Trophoblast cell (in vitro differentiated cells and primary cell): Measurements from ENCODE around the gene DAAM1.

Experiments
- DNase-seq, 2 donors: peaks; one replicate each; pipeline ENCODE4 v3.0.0-alpha.2; 2016
- H2AFZ ChIP-seq: 2 replicates; pipeline ENCODE4 v1.6.1; 2013; ENCODE audit warnings: low read length, moderate library complexity, mild to moderate bottlenecking; ENCODE audit not compliant: insufficient read depth, poor library complexity
- H2AK5ac ChIP-seq: 2 replicates; pipeline ENCODE4 v1.6.1; 2013; ENCODE audit warnings: mild to moderate bottlenecking, low read length
- H2BK120ac ChIP-seq: 2 replicates; pipeline ENCODE4 v1.6.1; 2013; ENCODE audit warnings: low read length, mild to moderate bottlenecking, moderate library complexity; ENCODE audit not compliant: insufficient read depth, poor library complexity
- H2BK12ac ChIP-seq: 2 replicates; pipeline ENCODE4 v1.6.1; 2013; ENCODE audit warnings: mild to moderate bottlenecking, low read length, moderate library complexity
- H2BK5ac ChIP-seq: 2 replicates; pipeline ENCODE4 v1.6.1; 2013; ENCODE audit warnings: low read length, low read depth, moderate library complexity, mild to moderate bottlenecking; ENCODE audit not compliant: poor library complexity
- H3K14ac ChIP-seq: 2 replicates; pipeline ENCODE4 v1.6.1; 2013; ENCODE audit warnings: mild to moderate bottlenecking, low read length
- H3K18ac ChIP-seq: 2 replicates; pipeline ENCODE4 v1.6.1; 2013; ENCODE audit warnings: mild to moderate bottlenecking, low read length
- H3K23ac ChIP-seq: 2 replicates; pipeline ENCODE4 v1.6.1; 2013; ENCODE audit warnings: low read length
- H3K27ac ChIP-seq: 2 replicates; pipeline ENCODE4 v1.5.1; 2013; ENCODE audit warnings: low read depth, mild to moderate bottlenecking, inconsistent platforms, low read length, moderate library complexity
- H3K27me3 ChIP-seq: 2 replicates; pipeline ENCODE4 v1.6.1; 2013; ENCODE audit warnings: inconsistent platforms, mild to moderate bottlenecking, low read length, moderate library complexity; ENCODE audit not compliant: insufficient read depth
- H3K36me3 ChIP-seq, 2 experiments: 1 replicate in 1 of 2; 2 replicates in 1 of 2; pipeline ENCODE4 v1.6.1; 2013; ENCODE audit warnings: low read length in 2 of 2, mild to moderate bottlenecking in 2 of 2, moderate library complexity in 1 of 2; ENCODE audit not compliant: insufficient read depth in 2 of 2, control insufficient read depth in 1 of 2
- H3K4ac ChIP-seq: 2 replicates; pipeline ENCODE4 v1.6.1; 2013; ENCODE audit warnings: low read depth, mild to moderate bottlenecking, low read length, moderate library complexity
- H3K4me1 ChIP-seq, 2 experiments: 1 replicate in 1 of 2; 2 replicates in 1 of 2; pipeline ENCODE4 v1.6.1; 2013; ENCODE audit warnings: low read length in 2 of 2, mild to moderate bottlenecking in 2 of 2, moderate library complexity in 1 of 2; ENCODE audit not compliant: insufficient read depth in 2 of 2, control insufficient read depth in 1 of 2
- H3K4me2 ChIP-seq: 2 replicates; pipeline ENCODE4 v1.6.1; 2013; ENCODE audit warnings: inconsistent platforms, mild to moderate bottlenecking, low read length, moderate library complexity
- H3K4me3 ChIP-seq: 2 replicates; pipeline ENCODE4 v1.5.1; 2013; ENCODE audit warnings: mild to moderate bottlenecking, low read depth, low read length, inconsistent platforms
- H3K79me1 ChIP-seq: one replicate; pipeline ENCODE4 v1.6.1; 2013; ENCODE audit warnings: low read length
- H3K79me2 ChIP-seq: 2 replicates; pipeline ENCODE4 v1.6.1; 2013; ENCODE audit warnings: low read length, mild to moderate bottlenecking; ENCODE audit not compliant: control insufficient read depth, insufficient read depth, poor library complexity
- H3K9ac ChIP-seq: 2 replicates; pipeline ENCODE4 v1.6.1; 2013; ENCODE audit warnings: mild to moderate bottlenecking, low read length
- H3K9me3 ChIP-seq: 2 replicates; pipeline ENCODE4 v1.6.1; 2013; ENCODE audit warnings: low read depth, mild to moderate bottlenecking, control low read depth, inconsistent platforms, low read length; ENCODE audit not compliant: insufficient read depth
- H4K12ac ChIP-seq: 2 replicates; pipeline ENCODE4 v1.6.1; 2013; ENCODE audit warnings: low read depth, mild to moderate bottlenecking, low read length, moderate library complexity
- H4K8ac ChIP-seq: 2 replicates; pipeline ENCODE4 v1.6.1; 2013; ENCODE audit warnings: low read depth, mild to moderate bottlenecking, low read length, moderate library complexity
- H4K91ac ChIP-seq: one replicate; pipeline ENCODE4 v1.6.1; 2013; ENCODE audit warnings: low read depth, mild to moderate bottlenecking, low read length, moderate library complexity
- WGBS: extraction: QIAGEN DNeasy Blood & Tissue Kit; methylation state at CpG from one replicate; pipeline ENCODE4 v1.1.7; 2013; ENCODE audit warnings: missing lambda C conversion rate; ENCODE audit not compliant: insufficient read length, insufficient coverage; ENCODE audit errors: extremely low coverage; 5-methylcytosine and 5-hydroxymethylcytosine counted together

Gene DAAM1

GRCh38 chr14:59155886-59156285 lies 32.6 kb upstream of the DAAM1 start:
- WGBS = no CpG with 5 or more reads among the region's 3 CpGs

GRCh38 chr14:59159169-59159568 lies 29.3 kb upstream of the DAAM1 start:
- no peak overlapping the region for H3K27ac ChIP-seq
- no peaks in the 10 kb centered on the region for H3K36me3 ChIP-seq
- no peak overlapping the region for H3K4ac ChIP-seq
- no peak overlapping the region for H2BK12ac ChIP-seq
- H3K23ac ChIP-seq = no peak overlapping the region
- H3K27me3 ChIP-seq = no peaks in the 10 kb centered on the region
- H4K8ac ChIP-seq = no peak overlapping the region
- H3K4me1 ChIP-seq = peaks cover 0 to 3% of the 10 kb centered on the region in 2 experiments
- no CpG with 5 or more reads among the region's 1 CpG for WGBS
- H3K4me2 ChIP-seq = no peak overlapping the region
- no peak overlapping the region for H4K12ac ChIP-seq
- no peak overlapping the region for H2BK5ac ChIP-seq
- no peak overlapping the region for H3K18ac ChIP-seq
- DNase-seq = no peak
- no peak overlapping the region for H2AFZ ChIP-seq
- H3K9me3 ChIP-seq = no peaks in the 10 kb centered on the region
- H3K9ac ChIP-seq = no peak overlapping the region
- no peaks in the 10 kb centered on the region for H3K79me2 ChIP-seq
- H3K79me1 ChIP-seq = peaks cover 1% of the 10 kb centered on the region
- no peak overlapping the region for H2AK5ac ChIP-seq
- no peak overlapping the region for H2BK120ac ChIP-seq
- H4K91ac ChIP-seq = no peak overlapping the region
- no peak overlapping the region for H3K14ac ChIP-seq
- H3K4me3 ChIP-seq = no peak overlapping the region

More at GRCh38 chr14:59155886-59156285, 32.6 kb upstream of the DAAM1 start:
- no peaks in the 10 kb centered on the region for H3K4me1 ChIP-seq
- H2AFZ ChIP-seq = no peak overlapping the region
- no peak overlapping the region for H3K27ac ChIP-seq
- no peaks in the 10 kb centered on the region for H3K79me2 ChIP-seq
- no peak for DNase-seq
- H3K23ac ChIP-seq = no peak overlapping the region
- no peak overlapping the region for H4K12ac ChIP-seq
- no peak overlapping the region for H2BK12ac ChIP-seq
- no peak overlapping the region for H4K8ac ChIP-seq
- no peak overlapping the region for H3K14ac ChIP-seq
- no peak overlapping the region for H3K4me3 ChIP-seq
- H2AK5ac ChIP-seq = no peak overlapping the region
- peaks cover 1% of the 10 kb centered on the region for H3K79me1 ChIP-seq
- no peak overlapping the region for H3K9ac ChIP-seq
- no peak overlapping the region for H2BK120ac ChIP-seq
- no peaks in the 10 kb centered on the region for H3K9me3 ChIP-seq
- H3K27me3 ChIP-seq = no peaks in the 10 kb centered on the region
- no peak overlapping the region for H3K4ac ChIP-seq
- H3K36me3 ChIP-seq = no peaks in the 10 kb centered on the region
- no peak overlapping the region for H2BK5ac ChIP-seq
- H4K91ac ChIP-seq = no peak overlapping the region
- no peak overlapping the region for H3K18ac ChIP-seq
- no peak overlapping the region for H3K4me2 ChIP-seq

- H4K91ac ChIP-seq = no peak overlapping the region
- H3K79me2 ChIP-seq = no peaks in the 10 kb centered on the region
- no peaks in the 10 kb centered on the region for H3K9me3 ChIP-seq
- no peak overlapping the region for H2AK5ac ChIP-seq
- H3K27me3 ChIP-seq = no peaks in the 10 kb centered on the region
- WGBS = no CpG with 5 or more reads among the region's 5 CpGs
- no peak overlapping the region for H3K23ac ChIP-seq
- H3K4ac ChIP-seq = no peak overlapping the region
- no peak overlapping the region for H2BK5ac ChIP-seq
- no peak overlapping the region for H3K4me3 ChIP-seq
- H3K79me1 ChIP-seq = peaks cover 1% of the 10 kb centered on the region
- H3K4me1 ChIP-seq = peaks cover 0 to 3% of the 10 kb centered on the region in 2 experiments
- no peak overlapping the region for H4K8ac ChIP-seq
- no peak overlapping the region for H3K4me2 ChIP-seq
- no peak overlapping the region for H3K9ac ChIP-seq
- no peak overlapping the region for H2BK12ac ChIP-seq
- no peak overlapping the region for H2AFZ ChIP-seq
- H3K14ac ChIP-seq = no peak overlapping the region
- H4K12ac ChIP-seq = no peak overlapping the region
- no peak overlapping the region for H3K18ac ChIP-seq
- no peak overlapping the region for H3K27ac ChIP-seq
- no peak for DNase-seq
- no peaks in the 10 kb centered on the region for H3K36me3 ChIP-seq
- no peak overlapping the region for H2BK120ac ChIP-seq
These were observed 28.0 kb upstream of the DAAM1 start for GRCh38 chr14:59160506-59160905.

- no peak overlapping the region for H3K27ac ChIP-seq
- H3K79me1 ChIP-seq = peaks cover 1% of the 10 kb centered on the region
- no peak overlapping the region for H2BK120ac ChIP-seq
- no peak overlapping the region for H3K18ac ChIP-seq
- H3K14ac ChIP-seq = no peak overlapping the region
- H2BK12ac ChIP-seq = no peak overlapping the region
- no peak overlapping the region for H3K4me3 ChIP-seq
- no peak overlapping the region for H2AK5ac ChIP-seq
- H2BK5ac ChIP-seq = no peak overlapping the region
- no peak overlapping the region for H4K91ac ChIP-seq
- no peaks in the 10 kb centered on the region for H3K36me3 ChIP-seq
- H3K9me3 ChIP-seq = no peaks in the 10 kb centered on the region
- peaks cover 0 to 3% of the 10 kb centered on the region in 2 experiments for H3K4me1 ChIP-seq
- H3K4me2 ChIP-seq = no peak overlapping the region
- H4K12ac ChIP-seq = no peak overlapping the region
- H3K23ac ChIP-seq = no peak overlapping the region
- H3K4ac ChIP-seq = no peak overlapping the region
- peak in 1 of 2 donors; percentile 38 for DNase-seq
- H3K9ac ChIP-seq = no peak overlapping the region
- H4K8ac ChIP-seq = no peak overlapping the region
- H3K79me2 ChIP-seq = no peaks in the 10 kb centered on the region
- WGBS = no CpG with 5 or more reads among the region's 7 CpGs
- no peak overlapping the region for H2AFZ ChIP-seq
- no peaks in the 10 kb centered on the region for H3K27me3 ChIP-seq
These were observed 26.8 kb upstream of the DAAM1 start for GRCh38 chr14:59161561-59162175.
